ENCODE data around the gene HPX. TPM values are rescaled to one million over a fixed set of nuclear protein-coding genes. Genes with fewer than 3 reads are reported as not detected.

Gene HPX
- total RNA-seq, 6 experiments from 2014 or later, result 0.29 to 0.76 (median 0.55) TPM

GRCh38 chr11:6415797-6416196, 25.0 kb downstream of the HPX start:
- H3K9me3 Mint-ChIP-seq, result no peaks in the 10 kb centered on the region
- DNase-seq, result no peak
- no peak overlapping the region for H3K27ac Mint-ChIP-seq
- H3K36me3 Mint-ChIP-seq (ENCODE audit: low read depth), result no peaks in the 10 kb centered on the region
- H3K27me3 Mint-ChIP-seq (ENCODE audit: insufficient read depth), result peaks cover 2% of the 10 kb centered on the region; the same call in 1 of the 2 replicates
- TF ChIP-seq CTCF (IDR thresholded peaks at IDR 0.05), result no peak
- H3K4me3 Mint-ChIP-seq, result no peak overlapping the region
- H3K4me1 Mint-ChIP-seq (ENCODE audit: low read depth), result peaks cover 7% of the 10 kb centered on the region

DNA sequence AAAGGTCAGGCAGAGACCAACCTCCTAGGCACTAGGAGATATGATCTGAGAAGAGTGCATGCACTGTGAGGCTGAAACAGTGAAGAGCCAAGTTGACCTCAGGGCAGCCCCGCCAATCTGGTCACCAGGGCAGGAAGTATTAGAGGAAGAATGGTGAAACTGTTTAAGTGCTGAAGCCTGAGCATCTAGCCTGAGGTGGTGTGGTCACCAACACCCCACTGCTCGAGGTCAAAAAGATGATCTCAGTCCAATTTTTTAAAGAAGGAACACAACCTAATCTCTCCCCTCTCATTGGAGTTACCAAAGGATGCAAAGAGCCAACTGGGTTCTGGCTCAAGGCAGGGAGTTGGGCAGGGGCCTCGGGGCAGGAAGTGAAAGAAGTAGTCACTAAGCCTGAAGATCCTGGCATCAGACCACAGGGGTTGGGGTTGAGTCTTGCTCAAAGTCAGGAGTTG, 25.9 kb downstream of the HPX start:
- Mint-ChIP-seq H3K36me3 (ENCODE audit: low read depth) (no peaks in the 10 kb centered on the region), H3K9me3 (no peaks in the 10 kb centered on the region), H3K4me3 (no peak overlapping the region), H3K27me3 (ENCODE audit: insufficient read depth) (peaks cover 2% of the 10 kb centered on the region; the same call in 1 of the 2 replicates), H3K27ac (no peak overlapping the region), H3K4me1 (ENCODE audit: low read depth) (peaks cover 5% of the 10 kb centered on the region)
- DNase-seq, result no peak
- no peak for TF ChIP-seq CTCF (IDR thresholded peaks at IDR 0.05)

- no peak overlapping the region for H3K27ac Mint-ChIP-seq
- TF ChIP-seq CTCF (IDR thresholded peaks at IDR 0.05), result no peak
- H3K4me1 Mint-ChIP-seq (ENCODE audit: low read depth), result no peaks in the 10 kb centered on the region
- H3K9me3 Mint-ChIP-seq, result no peaks in the 10 kb centered on the region
- no peaks in the 10 kb centered on the region for H3K27me3 Mint-ChIP-seq (ENCODE audit: insufficient read depth)
- DNase-seq, result no peak
- H3K4me3 Mint-ChIP-seq, result no peak overlapping the region
- H3K36me3 Mint-ChIP-seq (ENCODE audit: low read depth), result no peaks in the 10 kb centered on the region
Observed at GRCh38 chr11:6413791-6414201, 27.0 kb downstream of the HPX start.

DNA sequence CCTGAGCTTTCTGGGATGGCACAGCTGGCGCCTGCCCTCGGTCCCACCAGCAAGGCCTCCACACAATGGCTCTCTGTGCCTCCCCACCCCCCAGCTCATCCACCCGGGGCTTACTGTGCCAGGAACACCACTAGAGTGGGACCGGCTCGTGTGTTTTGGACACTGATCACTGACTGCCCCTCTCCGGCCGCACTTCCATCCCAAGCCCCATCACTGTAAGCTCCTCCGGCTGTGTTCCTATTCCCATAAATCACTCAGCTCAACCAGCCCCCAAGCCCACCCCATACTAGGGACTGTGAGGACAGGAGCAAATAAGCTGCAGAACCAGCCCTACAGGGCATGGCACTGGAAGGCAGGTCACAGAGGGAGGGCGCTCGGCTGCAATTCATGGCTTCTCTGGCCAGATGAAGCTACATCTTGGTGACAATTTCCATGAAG, 29.2 kb downstream of the HPX start:
- no peaks in the 10 kb centered on the region for H3K9me3 Mint-ChIP-seq
- no peak for TF ChIP-seq CTCF (IDR thresholded peaks at IDR 0.05)
- H3K27ac Mint-ChIP-seq, result no peak overlapping the region
- H3K4me3 Mint-ChIP-seq, result no peak overlapping the region
- no peaks in the 10 kb centered on the region for H3K27me3 Mint-ChIP-seq (ENCODE audit: insufficient read depth)
- H3K4me1 Mint-ChIP-seq (ENCODE audit: low read depth), result no peaks in the 10 kb centered on the region
- no peak for DNase-seq
- no peaks in the 10 kb centered on the region for H3K36me3 Mint-ChIP-seq (ENCODE audit: low read depth)

- Mint-ChIP-seq H3K4me1 (ENCODE audit: low read depth) (no peaks in the 10 kb centered on the region), H3K4me3 (no peak overlapping the region), H3K27ac (no peak overlapping the region), H3K36me3 (ENCODE audit: low read depth) (no peaks in the 10 kb centered on the region), H3K27me3 (ENCODE audit: insufficient read depth) (no peaks in the 10 kb centered on the region), H3K9me3 (no peaks in the 10 kb centered on the region)
- no peak for TF ChIP-seq CTCF (IDR thresholded peaks at IDR 0.05)
- DNase-seq, result no peak
Observed at GRCh38 chr11:6410695-6411430, 29.9 kb downstream of the HPX start.
